HepG2 (cell line): Measurements from ENCODE around the gene PALMD. TPM values are rescaled to one million over a fixed set of nuclear protein-coding genes. Genes with fewer than 3 reads are reported as not detected.

Source experiments
- ADNP ChIP-seq: sonication (generic); formaldehyde crosslinking; IDR thresholded peaks from 2 replicates; pipeline ENCODE4 v1.4.0; 2020; ENCODE audit warnings: missing genetic modification reagents
- AHR ChIP-seq: IDR thresholded peaks from 2 replicates; pipeline ENCODE4 v1.6.1; 2018; ENCODE audit warnings: missing genetic modification reagents, missing compliant biosample characterization
- ELF1 ChIP-seq: sonication (generic); formaldehyde crosslinking; IDR thresholded peaks from 2 replicates; pipeline ENCODE4 v1.4.0; 2020; ENCODE audit warnings: missing genetic modification reagents
- SIN3B ChIP-seq: fragments of 150-350 bp; IDR thresholded peaks from 2 replicates; pipeline ENCODE4 v1.6.1; 2014; ENCODE audit warnings: low read length
- SP5 ChIP-seq: IDR thresholded peaks from 2 replicates; pipeline ENCODE4 v1.6.1; 2016; ENCODE audit warnings: low read depth, borderline replicate concordance
- ZNF274 ChIP-seq: sonication (generic); formaldehyde crosslinking; IDR thresholded peaks from 2 replicates; pipeline ENCODE4 v1.5.1; 2020; ENCODE audit warnings: mild to moderate bottlenecking, missing genetic modification reagents
- ZNF546 ChIP-seq: sonication (generic); formaldehyde crosslinking; conservative IDR thresholded peaks from 2 replicates; pipeline ENCODE4 v1.8.1; 2023; ENCODE audit warnings: mild to moderate bottlenecking, missing genetic modification reagents
- polyA plus RNA-seq, 8 experiments: library from polyadenylated mRNA; depleted of rRNA in 3 of 8; stranded (reverse) in 7 of 8; unstranded in 1 of 8; fragments of >200 nt; fragmentation: Illumina TruSeq in 4 of 8; extraction: Trizol in 4 of 8; gene quantifications; 2 replicates each; pipeline versions ENCODE4 v1.2.1 to v1.2.3, GENCODE V29; 2011 to 2016; ENCODE audit warnings: low read depth in 4 of 8, missing spikeins in 1 of 8, mixed read lengths in 1 of 8; ENCODE audit not compliant: insufficient read depth in 1 of 8
- total RNA-seq, 5 experiments: library from RNA; depleted of rRNA; stranded (reverse); fragments of >200 nt; fragmentation: Illumina TruSeq; extraction: Trizol; gene quantifications; 2 replicates each; pipeline ENCODE4 v1.2.3, GENCODE V29; 2016; ENCODE audit warnings: low read depth in 1 of 5
- TF ChIP-seq, protein P1 (sequence below): sonication (generic); formaldehyde crosslinking; IDR thresholded peaks from 2 replicates; pipeline ENCODE4 v1.8.1; 2022; ENCODE audit warnings: low read depth, mild to moderate bottlenecking, missing genetic modification reagents
- TF ChIP-seq, protein P2 (sequence below): sonication (generic); formaldehyde crosslinking; conservative IDR thresholded peaks from 2 replicates; pipeline ENCODE4 v1.8.0; 2022; ENCODE audit warnings: missing genetic modification reagents
- TF ChIP-seq, protein P3 (sequence below): sonication (generic); formaldehyde crosslinking; IDR thresholded peaks from 2 replicates; pipeline ENCODE4 v1.4.0; 2020; ENCODE audit warnings: missing genetic modification reagents, borderline replicate concordance

PALMD gene
- total and polyA plus RNA-seq, 2 of the 13 experiments (the other 11 are each of a cell fraction or from before 2014, with no cell fraction given), result 5.5 to 31.1 TPM

DNA sequence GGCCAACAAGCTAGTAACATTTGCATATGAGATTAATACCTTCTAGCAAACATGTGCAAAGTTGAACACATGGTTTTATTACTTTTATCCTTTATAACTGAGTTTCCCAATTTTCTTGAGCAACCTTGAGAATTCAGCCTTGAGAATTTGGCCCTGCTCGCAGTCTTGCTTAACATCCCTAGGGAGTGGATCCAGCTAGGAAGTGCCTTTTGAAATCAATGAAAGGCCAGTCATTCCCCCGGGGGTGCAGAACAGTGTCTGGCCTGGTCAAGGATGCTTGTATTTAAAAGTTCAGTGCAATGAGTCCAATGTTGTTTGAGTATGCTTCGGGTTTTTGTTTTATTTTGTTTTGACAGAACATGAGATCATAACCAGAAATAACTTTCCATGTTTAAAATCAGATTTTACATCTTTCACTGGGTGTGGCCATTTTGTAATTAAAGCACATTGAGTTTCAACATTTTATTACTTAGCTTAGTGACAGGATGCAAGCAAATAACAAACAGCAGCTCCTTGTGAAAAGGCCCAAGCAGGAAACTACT is 16.7 kb downstream of the PALMD start (continued):
- TF ChIP-seq, protein P1, sequence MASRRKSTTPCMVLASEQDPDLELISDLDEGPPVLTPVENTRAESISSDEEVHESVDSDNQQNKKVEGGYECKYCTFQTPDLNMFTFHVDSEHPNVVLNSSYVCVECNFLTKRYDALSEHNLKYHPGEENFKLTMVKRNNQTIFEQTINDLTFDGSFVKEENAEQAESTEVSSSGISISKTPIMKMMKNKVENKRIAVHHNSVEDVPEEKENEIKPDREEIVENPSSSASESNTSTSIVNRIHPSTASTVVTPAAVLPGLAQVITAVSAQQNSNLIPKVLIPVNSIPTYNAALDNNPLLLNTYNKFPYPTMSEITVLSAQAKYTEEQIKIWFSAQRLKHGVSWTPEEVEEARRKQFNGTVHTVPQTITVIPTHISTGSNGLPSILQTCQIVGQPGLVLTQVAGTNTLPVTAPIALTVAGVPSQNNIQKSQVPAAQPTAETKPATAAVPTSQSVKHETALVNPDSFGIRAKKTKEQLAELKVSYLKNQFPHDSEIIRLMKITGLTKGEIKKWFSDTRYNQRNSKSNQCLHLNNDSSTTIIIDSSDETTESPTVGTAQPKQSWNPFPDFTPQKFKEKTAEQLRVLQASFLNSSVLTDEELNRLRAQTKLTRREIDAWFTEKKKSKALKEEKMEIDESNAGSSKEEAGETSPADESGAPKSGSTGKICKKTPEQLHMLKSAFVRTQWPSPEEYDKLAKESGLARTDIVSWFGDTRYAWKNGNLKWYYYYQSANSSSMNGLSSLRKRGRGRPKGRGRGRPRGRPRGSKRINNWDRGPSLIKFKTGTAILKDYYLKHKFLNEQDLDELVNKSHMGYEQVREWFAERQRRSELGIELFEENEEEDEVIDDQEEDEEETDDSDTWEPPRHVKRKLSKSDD (CRISPR knock-in tag), result no peak
- TF ChIP-seq ADNP (no peak), SIN3B (no peak), ZNF546 (CRISPR knock-in tag) (no peak), SP5 (CRISPR knock-in tag) (no peak), AHR (CRISPR knock-in tag) (no peak), ZNF274 (no peak), ELF1 (CRISPR knock-in tag) (no peak)
- TF ChIP-seq, protein P2, sequence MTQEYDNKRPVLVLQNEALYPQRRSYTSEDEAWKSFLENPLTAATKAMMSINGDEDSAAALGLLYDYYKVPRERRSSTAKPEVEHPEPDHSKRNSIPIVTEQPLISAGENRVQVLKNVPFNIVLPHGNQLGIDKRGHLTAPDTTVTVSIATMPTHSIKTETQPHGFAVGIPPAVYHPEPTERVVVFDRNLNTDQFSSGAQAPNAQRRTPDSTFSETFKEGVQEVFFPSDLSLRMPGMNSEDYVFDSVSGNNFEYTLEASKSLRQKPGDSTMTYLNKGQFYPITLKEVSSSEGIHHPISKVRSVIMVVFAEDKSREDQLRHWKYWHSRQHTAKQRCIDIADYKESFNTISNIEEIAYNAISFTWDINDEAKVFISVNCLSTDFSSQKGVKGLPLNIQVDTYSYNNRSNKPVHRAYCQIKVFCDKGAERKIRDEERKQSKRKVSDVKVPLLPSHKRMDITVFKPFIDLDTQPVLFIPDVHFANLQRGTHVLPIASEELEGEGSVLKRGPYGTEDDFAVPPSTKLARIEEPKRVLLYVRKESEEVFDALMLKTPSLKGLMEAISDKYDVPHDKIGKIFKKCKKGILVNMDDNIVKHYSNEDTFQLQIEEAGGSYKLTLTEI (CRISPR knock-in tag), result no peak
- TF ChIP-seq, protein P3, sequence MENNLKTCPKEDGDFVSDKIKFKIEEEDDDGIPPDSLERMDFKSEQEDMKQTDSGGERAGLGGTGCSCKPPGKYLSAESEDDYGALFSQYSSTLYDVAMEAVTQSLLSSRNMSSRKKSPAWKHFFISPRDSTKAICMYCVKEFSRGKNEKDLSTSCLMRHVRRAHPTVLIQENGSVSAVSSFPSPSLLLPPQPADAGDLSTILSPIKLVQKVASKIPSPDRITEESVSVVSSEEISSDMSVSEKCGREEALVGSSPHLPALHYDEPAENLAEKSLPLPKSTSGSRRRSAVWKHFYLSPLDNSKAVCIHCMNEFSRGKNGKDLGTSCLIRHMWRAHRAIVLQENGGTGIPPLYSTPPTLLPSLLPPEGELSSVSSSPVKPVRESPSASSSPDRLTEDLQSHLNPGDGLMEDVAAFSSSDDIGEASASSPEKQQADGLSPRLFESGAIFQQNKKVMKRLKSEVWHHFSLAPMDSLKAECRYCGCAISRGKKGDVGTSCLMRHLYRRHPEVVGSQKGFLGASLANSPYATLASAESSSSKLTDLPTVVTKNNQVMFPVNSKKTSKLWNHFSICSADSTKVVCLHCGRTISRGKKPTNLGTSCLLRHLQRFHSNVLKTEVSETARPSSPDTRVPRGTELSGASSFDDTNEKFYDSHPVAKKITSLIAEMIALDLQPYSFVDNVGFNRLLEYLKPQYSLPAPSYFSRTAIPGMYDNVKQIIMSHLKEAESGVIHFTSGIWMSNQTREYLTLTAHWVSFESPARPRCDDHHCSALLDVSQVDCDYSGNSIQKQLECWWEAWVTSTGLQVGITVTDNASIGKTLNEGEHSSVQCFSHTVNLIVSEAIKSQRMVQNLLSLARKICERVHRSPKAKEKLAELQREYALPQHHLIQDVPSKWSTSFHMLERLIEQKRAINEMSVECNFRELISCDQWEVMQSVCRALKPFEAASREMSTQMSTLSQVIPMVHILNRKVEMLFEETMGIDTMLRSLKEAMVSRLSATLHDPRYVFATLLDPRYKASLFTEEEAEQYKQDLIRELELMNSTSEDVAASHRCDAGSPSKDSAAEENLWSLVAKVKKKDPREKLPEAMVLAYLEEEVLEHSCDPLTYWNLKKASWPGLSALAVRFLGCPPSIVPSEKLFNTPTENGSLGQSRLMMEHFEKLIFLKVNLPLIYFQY (CRISPR knock-in tag), result no peak
